Bronchial epithelial cell (primary cell): ENCODE results near the gene MGAT5. TPM values are rescaled to one million over a fixed set of nuclear protein-coding genes. Genes with fewer than 3 reads are reported as not detected.

Experiments
- DNase-seq: peaks from one replicate; pipeline ENCODE4 v3.0.0-alpha.2; 2010; ENCODE audit warnings: low read depth
- FAIRE-seq: peaks from 2 replicates; lab custom pipeline; 2011; peaks lifted over from hg19 to GRCh38; lab: Jason Lieb, UNC
- H3K27me3 ChIP-seq: 2 replicates; pipeline ENCODE4 v1.5.1; 2011; ENCODE audit warnings: low read length; ENCODE audit not compliant: control insufficient read depth, insufficient read depth
- H3K36me3 ChIP-seq: 2 replicates; pipeline ENCODE4 v1.5.1; 2011; ENCODE audit warnings: low read length; ENCODE audit not compliant: control insufficient read depth, insufficient read depth
- H3K4me3 ChIP-seq: 2 replicates; pipeline ENCODE4 v1.5.1; 2011; ENCODE audit warnings: mild to moderate bottlenecking, low read depth, low read length, control low read depth
- total RNA-seq: library from RNA; depleted of rRNA; stranded (reverse); fragments of >200 nt; gene quantifications from 2 replicates; pipeline ENCODE4 v1.2.1, GENCODE V29; 2014
- TF ChIP-seq, protein P1 (sequence below): IDR thresholded peaks from 2 replicates; pipeline ENCODE4 v1.5.1; 2011; ENCODE audit warnings: mild to moderate bottlenecking, moderate library complexity, low read length, control low read depth, inconsistent platforms; ENCODE audit not compliant: insufficient read depth, severe bottlenecking

The MGAT5 gene
- total RNA-seq, 1 donor from 2014 or later: 48.7 TPM

DNA sequence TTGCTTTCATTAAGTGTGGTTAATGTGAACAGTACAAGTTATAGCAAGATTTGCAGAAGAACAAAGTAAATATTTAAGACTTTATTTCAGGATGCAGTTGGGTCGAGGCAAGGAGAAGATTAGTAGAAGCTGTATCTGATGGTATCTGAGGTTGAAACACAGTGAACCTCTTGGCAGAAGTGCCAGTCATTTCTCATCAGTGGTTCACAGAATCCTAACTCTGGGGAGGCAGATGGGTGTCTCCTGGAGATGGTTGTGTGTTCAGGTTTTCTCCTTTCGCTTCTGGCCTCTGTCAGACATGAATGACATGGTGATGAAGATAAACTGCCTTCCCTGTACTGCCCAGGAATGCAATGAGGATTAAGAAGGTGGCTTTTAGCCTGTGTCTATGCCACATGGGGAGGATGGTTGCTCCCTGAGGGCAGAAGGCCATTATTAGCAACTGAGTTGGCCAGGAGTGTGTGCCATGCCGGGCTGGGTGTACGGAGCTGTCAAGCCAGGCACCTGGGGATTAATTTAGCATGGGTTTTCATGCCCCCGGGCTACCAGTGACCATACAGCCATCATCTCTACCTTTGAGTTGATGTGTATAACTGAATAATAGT, 28.0 kb downstream of the MGAT5 start:
- TF ChIP-seq, protein P1, sequence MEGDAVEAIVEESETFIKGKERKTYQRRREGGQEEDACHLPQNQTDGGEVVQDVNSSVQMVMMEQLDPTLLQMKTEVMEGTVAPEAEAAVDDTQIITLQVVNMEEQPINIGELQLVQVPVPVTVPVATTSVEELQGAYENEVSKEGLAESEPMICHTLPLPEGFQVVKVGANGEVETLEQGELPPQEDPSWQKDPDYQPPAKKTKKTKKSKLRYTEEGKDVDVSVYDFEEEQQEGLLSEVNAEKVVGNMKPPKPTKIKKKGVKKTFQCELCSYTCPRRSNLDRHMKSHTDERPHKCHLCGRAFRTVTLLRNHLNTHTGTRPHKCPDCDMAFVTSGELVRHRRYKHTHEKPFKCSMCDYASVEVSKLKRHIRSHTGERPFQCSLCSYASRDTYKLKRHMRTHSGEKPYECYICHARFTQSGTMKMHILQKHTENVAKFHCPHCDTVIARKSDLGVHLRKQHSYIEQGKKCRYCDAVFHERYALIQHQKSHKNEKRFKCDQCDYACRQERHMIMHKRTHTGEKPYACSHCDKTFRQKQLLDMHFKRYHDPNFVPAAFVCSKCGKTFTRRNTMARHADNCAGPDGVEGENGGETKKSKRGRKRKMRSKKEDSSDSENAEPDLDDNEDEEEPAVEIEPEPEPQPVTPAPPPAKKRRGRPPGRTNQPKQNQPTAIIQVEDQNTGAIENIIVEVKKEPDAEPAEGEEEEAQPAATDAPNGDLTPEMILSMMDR: no peak
- no peaks in the 10 kb centered on the region for H3K27me3 ChIP-seq
- DNase-seq: no peak
- H3K36me3 ChIP-seq: no peaks in the 10 kb centered on the region
- no peak for FAIRE-seq
- H3K4me3 ChIP-seq: no peak overlapping the region

DNA sequence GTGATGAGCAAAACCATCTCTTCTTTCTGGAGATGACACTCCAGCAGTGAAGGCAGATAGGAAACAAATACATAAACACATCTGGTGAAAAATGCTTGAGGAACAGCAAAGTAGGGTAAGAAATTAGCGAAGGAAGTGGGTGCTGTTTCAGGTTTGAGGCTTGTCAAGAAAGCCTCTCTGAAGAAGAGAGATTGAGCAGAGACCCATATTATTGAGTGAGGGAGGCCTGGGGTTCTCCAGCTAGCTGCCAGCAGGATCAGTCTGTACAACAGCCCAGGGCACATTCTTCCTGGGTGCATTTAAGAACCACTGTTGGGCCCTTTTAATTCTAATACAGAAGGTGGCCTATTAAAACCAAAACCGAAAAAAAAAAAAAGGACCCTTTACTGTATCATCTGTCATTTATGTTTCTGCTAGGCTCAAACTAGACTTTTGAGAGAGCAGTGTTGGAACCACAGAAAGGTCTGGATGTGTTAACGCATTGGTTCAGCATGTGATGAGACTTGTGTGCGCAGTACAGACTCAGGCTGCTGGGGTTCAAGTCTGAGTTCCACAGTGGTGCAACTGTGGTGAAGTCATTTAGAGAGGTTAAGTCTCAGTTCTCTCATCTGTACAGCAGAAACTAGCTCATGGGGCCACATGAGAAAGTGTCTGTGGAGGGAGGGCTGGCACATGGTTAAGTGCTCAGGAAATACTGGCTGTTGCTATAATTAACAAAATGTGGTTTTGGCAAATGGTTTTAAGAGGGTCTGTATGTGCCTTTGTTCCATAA, 28.9 kb downstream of the MGAT5 start:
- Histone ChIP-seq H3K4me3 (no peak overlapping the region), H3K27me3 (no peaks in the 10 kb centered on the region), H3K36me3 (no peaks in the 10 kb centered on the region)
- TF ChIP-seq, protein P1: no peak
- FAIRE-seq (no peak), DNase-seq (no peak)

- TF ChIP-seq, protein P1: no peak
- Histone ChIP-seq H3K36me3 (no peaks in the 10 kb centered on the region), H3K27me3 (no peaks in the 10 kb centered on the region), H3K4me3 (no peak overlapping the region)
- DNase-seq (no peak), FAIRE-seq (no peak)
Observed at GRCh38 chr2:134283661-134284060, 29.8 kb downstream of the MGAT5 start.

DNA sequence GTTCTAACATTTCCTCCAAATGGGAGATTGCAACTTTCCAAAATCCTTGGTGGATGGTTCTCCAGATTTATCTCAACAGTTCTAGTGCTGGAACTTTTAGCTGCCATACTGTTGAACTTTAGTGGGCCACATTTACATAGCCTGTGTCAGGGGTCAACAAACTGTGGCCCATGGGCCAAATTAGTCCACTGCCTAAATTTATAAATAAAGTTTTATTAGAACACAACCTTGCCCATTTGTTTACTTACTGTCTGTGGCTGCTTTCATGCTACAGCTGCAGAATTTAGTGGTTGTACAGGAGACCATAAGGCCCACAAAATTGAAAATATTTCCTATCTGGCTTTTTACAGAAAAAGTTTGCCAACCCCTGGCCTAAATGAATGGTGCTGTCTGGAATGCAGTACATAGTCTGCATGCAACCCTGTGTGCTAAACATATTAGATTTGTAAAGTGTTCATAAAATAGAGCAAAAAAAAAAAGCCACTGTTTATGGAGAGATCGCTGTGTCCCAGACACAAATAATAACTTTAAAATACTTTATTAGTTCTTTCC, 30.3 kb downstream of the MGAT5 start:
- no peak for DNase-seq
- Histone ChIP-seq H3K36me3 (no peaks in the 10 kb centered on the region), H3K4me3 (no peak overlapping the region), H3K27me3 (no peaks in the 10 kb centered on the region)
- TF ChIP-seq, protein P1: no peak
- no peak for FAIRE-seq

GRCh38 chr2:134287323-134287722, 33.5 kb downstream of the MGAT5 start:
- Histone ChIP-seq H3K27me3 (no peaks in the 10 kb centered on the region), H3K4me3 (no peak overlapping the region), H3K36me3 (no peaks in the 10 kb centered on the region)
- no peak for FAIRE-seq
- DNase-seq: no peak
- TF ChIP-seq, protein P1: no peak
